HG02798 (cell line): ENCODE data around the gene ESPNL.

Experiments
- ATAC-seq: cut with Tn5 transposase; IDR thresholded peaks from one replicate; pipeline ENCODE4 v1.9.1; 2021; ENCODE audit warnings: mild to moderate bottlenecking; ENCODE audit not compliant: unreplicated experiment, poor library complexity

The ESPNL gene

GRCh38 chr2:238155051-238155760, 55.1 kb downstream of the ESPNL start:
- ATAC-seq, result no peak

- ATAC-seq, result no peak
These were observed 55.9 kb downstream of the ESPNL start for GRCh38 chr2:238155761-238156694.

GRCh38 chr2:238157506-238158017, 57.4 kb downstream of the ESPNL start:
- ATAC-seq, result no peak

- no peak for ATAC-seq
These were observed 57.9 kb downstream of the ESPNL start for GRCh38 chr2:238158018-238158508.

GRCh38 chr2:238158509-238159070, 58.5 kb downstream of the ESPNL start, which contains the start of gene ERFE:
ERFE (plus strand) TSS chr2:238158970; CDS start chr2:238159008, 38 bp downstream.
- no peak for ATAC-seq

GRCh38 chr2:238159071-238159539, 59.0 kb downstream of the ESPNL start:
- no peak for ATAC-seq

GRCh38 chr2:238159661-238160205, 59.6 kb downstream of the ESPNL start:
- no peak for ATAC-seq

GRCh38 chr2:238160206-238161129, 60.3 kb downstream of the ESPNL start:
- ATAC-seq, result no peak

GRCh38 chr2:238161291-238162051, 61.3 kb downstream of the ESPNL start:
- ATAC-seq, result no peak

DNA sequence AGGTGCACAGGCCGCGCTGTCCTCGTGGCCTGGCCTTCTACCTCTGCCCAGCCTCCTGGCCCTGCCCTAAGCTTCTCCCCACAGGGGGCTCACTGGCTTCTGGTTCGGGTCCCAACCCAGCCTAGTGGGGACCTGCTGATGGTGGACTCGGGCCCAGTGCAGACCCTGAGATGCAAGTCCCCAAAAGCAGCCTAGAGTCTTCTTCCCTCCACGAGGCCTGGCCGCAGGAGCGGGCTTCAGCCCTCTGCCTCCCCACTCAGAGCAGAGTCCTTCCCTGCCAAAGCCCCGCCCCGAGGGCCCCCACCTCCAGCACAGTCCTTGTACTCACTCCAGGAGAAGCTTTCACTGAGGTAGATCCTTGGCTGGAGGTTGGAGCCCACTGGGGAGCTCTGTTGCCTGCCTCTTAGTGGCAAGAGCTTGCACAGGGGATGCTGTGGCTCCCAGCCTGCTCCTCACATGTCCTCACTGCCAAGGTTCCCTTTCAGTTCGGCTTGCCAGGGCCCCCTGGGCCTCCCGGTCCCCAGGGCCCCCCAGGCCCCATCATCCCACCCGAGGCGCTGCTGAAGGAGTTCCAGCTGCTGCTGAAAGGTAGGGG, 62.2 kb downstream of the ESPNL start:
- ATAC-seq, result no peak

GRCh38 chr2:238162846-238163441, 62.8 kb downstream of the ESPNL start:
- no peak for ATAC-seq

DNA sequence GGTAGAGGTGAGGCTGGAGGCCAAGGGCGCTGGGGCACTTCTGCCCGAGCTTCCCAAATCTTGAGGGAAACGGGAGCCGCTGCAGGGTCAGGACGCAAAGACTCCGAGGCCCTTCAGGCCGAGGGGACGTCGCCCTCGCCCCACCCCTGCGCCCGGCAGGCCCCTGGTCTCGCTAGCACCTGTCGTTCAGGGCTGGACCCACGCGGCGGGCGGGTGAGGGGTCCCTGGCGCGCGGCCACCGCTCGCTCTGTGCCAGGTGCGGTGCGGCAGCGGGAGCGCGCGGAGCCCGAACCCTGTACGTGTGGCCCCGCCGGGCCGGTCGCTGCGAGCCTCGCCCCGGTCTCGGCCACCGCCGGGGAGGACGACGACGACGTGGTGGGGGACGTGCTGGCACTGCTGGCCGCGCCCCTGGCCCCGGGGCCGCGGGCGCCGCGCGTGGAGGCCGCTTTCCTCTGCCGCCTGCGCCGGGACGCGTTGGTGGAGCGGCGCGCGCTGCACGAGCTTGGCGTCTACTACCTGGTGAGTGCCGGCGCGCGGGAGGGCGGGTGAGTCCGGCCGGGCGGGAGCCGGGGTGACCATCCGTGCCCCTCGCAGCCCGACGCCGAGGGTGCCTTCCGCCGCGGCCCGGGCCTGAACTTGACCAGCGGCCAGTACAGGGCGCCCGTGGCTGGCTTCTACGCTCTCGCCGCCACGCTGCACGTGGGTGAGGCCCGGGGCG, 63.5 kb downstream of the ESPNL start:
- ATAC-seq, result no peak

DNA sequence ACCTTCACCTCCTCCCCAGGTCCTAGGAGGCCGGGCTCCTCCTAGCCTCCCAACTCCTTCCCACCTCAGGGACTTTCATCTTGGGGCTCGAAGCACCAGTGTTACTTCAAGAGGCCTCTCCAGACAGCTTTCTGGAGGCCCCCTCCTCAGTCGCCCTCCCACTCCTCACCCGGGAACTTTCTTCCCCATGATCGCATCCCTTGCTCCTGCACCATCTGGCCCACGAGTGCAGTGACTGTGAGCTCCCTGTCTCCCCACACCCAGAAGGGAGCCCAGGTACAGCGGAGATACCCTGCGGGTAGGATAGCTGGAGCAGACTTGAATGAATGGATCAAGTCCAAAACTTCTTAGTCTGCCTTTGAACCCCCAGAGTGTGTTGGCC, 64.8 kb downstream of the ESPNL start:
- ATAC-seq, result no peak

GRCh38 chr2:238165288-238165921, 65.3 kb downstream of the ESPNL start:
- no peak for ATAC-seq

- ATAC-seq, result no peak
These were observed 66.5 kb downstream of the ESPNL start for GRCh38 chr2:238166391-238167343.

- no peak for ATAC-seq
These were observed 67.2 kb downstream of the ESPNL start for GRCh38 chr2:238167344-238167715.
